PC-3 (cell line): ENCODE data around the gene PTRH2.

Source experiments
- CTCF ChIP-seq: fragments of 300-600 bp; sonication (generic); conservative IDR thresholded peaks from 2 replicates; pipeline ENCODE4 v1.5.1; 2017; ENCODE audit warnings: antibody characterized with exemption, low read depth, mild to moderate bottlenecking, low read length
- EZH2phosphoT487 ChIP-seq: fragments of 300-600 bp; sonication (generic); IDR thresholded peaks from 2 replicates; pipeline ENCODE4 v1.6.1; 2018; ENCODE audit warnings: mild to moderate bottlenecking, antibody characterized with exemption, low read length, borderline replicate concordance

DNA sequence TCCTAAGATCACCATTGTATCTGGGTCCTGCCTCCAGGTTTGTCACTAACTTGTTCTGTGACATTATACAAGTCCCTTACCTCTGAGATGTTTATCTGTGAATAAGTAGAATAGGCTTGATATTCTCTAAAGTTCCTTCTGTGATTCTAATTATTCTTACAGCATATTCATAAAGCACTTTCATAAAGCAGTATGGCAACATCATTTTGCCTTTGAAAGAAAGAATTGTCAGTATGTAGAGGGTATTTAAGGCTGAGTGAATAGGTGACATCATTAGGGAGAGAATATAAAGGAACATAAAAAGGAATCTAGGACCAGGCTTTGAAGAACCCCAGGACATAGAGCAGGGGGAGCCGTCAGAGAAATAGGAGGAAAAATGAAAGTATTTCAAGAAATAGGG is 15.8 kb upstream of the PTRH2 start:
- no peak for TF ChIP-seq EZH2phosphoT487
- no peak for TF ChIP-seq CTCF
